ENCODE data around the gene HERC4. TPM values are rescaled to one million over a fixed set of nuclear protein-coding genes. Genes with fewer than 3 reads are reported as not detected.

Gene HERC4
- 23.9 and 30.9 TPM in 2 replicates for total RNA-seq

GRCh38 chr10:68074775-68075549, at the start of gene HERC4:
TSS of gene HERC4 (minus strand) at chr10:68075283. CDS start at chr10:68073108, 2,175 bp downstream.

GRCh38 chr10:68109331-68109730, 34.2 kb upstream of the HERC4 start, which contains the start of gene MYPN:
TSS of gene MYPN (plus strand) at chr10:68109488. CDS start at chr10:68121439, 11,951 bp downstream.

GRCh38 chr10:67884313-67884841, 190.7 kb downstream of the HERC4 start, which contains the start of gene SIRT1:
TSS of gene SIRT1 (plus strand) at chr10:67884656. CDS start at chr10:67884722, 66 bp downstream.

Other genes starting within 250 kb of the HERC4 start
- gene DNAJC12, start 237.1 kb downstream of the HERC4 start, total RNA-seq = 11.5 and 21.9 TPM in 2 replicates
- 9.4 and 21.4 TPM in 2 replicates for gene SIRT1, start 190.6 kb downstream of the HERC4 start, total RNA-seq
- gene MYPN, start 34.2 kb upstream of the HERC4 start, total RNA-seq = 0.13 and 0.32 TPM in 2 replicates
- gene ATOH7, start 156.8 kb upstream of the HERC4 start, total RNA-seq = 0.13 and 0.48 TPM in 2 replicates

Measured in epithelial cell of alveolus of lung (primary cell).